Activated T-helper 1 cell treated with Interleukin-2 at 50 U/mL for 16 hours (primary cell): ENCODE results near the gene CPE.
A peak's percentile ranks its signal among the peaks of the same experiment; 100 is the strongest.
"Not testable (repeated sequence)": the region's sequence is repeated elsewhere in the genome, so short reads cannot be mapped to it uniquely, and the experiment has no call there.

Experiments used
- DNase-seq: peaks from one replicate; pipeline ENCODE4 v3.0.0-alpha.2; 2020; ENCODE audit warnings: low read depth

The CPE gene

DNA sequence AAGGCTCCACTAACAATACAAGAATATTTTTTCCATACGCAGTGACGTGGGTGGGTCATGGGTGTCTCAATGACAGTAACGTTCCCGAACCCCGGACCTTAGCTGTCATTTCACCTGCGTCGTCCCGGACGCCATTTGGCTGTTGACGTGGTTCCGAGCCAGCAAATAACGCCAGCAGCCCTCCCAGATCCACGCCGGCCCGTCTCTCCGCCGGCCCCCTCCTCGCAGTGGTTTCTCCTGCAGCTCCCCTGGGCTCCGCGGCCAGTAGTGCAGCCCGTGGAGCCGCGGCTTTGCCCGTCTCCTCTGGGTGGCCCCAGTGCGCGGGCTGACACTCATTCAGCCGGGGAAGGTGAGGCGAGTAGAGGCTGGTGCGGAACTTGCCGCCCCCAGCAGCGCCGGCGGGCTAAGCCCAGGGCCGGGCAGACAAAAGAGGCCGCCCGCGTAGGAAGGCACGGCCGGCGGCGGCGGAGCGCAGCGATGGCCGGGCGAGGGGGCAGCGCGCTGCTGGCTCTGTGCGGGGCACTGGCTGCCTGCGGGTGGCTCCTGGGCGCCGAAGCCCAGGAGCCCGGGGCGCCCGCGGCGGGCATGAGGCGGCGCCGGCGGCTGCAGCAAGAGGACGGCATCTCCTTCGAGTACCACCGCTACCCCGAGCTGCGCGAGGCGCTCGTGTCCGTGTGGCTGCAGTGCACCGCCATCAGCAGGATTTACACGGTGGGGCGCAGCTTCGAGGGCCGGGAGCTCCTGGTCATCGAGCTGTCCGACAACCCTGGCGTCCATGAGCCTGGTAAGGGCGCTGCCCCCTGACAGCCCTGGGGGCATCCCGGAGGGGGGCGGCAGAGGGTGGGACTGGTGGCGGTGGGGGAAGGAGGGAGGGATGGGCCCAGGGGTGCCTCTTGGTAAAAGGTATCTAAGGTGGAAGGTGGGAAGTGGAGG is at the start of gene CPE:
Gene CPE (plus strand): TSS at position 264 of the 933 bp plus-strand sequence. CDS start 214 bp downstream, at position 478.
- peak; percentile 22 for DNase-seq

DNA sequence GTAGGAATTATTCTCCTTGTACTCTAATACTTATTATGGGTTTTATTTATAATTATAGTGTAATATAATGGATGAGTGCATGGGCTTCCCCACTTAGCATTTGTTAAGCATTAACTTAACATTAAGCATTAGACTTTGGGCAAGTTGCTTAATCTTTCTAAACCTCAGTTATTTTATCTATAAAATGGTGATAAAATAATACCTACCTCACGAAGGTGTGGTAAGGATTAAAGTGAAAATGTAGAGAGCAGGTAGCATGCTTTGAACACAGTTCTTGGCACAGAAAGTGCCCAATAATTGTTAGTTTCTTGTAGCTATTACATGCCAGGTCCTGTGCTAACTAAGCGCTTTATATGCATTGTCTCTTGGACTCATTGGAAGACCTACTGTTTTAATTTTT is 48.7 kb upstream of the CPE start:
- no peak for DNase-seq

DNA sequence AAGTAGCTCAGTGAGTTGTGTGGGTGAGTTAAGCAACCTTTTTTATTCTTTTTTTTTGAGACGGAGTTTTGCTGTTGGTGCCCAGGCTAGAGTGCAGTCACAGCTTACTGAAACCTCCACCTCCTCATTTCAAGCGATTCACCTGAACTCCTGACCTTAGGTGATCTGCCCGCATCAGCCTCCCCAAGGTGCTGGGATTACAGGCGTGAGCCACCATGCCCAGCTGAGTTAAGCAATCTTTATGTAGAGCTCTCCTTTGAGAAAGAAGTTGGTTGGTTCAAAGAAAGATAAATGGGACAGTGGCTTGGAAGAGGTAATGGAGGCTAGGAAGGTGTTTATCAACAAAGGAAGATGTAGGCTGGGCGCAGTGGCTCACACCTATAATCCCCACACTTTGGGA is 48.1 kb upstream of the CPE start:
- DNase-seq, result no peak

DNA sequence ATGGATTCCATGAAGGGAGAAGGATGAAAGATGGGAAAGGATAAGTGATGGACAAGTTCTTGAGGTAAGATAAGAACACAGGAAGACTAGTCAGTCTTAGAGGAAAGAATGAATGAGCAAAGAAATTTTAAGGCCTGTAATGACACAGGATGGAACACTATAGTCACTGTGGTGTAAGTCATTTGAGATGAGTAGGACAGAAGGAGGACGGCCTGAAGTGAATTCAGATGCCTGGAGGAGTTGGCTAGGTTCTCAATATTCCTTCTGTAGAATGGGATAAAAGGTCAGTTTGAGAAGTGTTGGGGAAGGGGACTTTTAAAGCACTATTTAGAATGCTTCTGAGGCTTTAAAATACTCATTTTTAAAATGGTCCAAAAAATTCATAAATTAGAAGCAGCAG is 47.4 kb upstream of the CPE start:
- no peak for DNase-seq

- no peak for DNase-seq
Observed at GRCh38 chr4:165331823-165332222, 47.0 kb upstream of the CPE start.

DNA sequence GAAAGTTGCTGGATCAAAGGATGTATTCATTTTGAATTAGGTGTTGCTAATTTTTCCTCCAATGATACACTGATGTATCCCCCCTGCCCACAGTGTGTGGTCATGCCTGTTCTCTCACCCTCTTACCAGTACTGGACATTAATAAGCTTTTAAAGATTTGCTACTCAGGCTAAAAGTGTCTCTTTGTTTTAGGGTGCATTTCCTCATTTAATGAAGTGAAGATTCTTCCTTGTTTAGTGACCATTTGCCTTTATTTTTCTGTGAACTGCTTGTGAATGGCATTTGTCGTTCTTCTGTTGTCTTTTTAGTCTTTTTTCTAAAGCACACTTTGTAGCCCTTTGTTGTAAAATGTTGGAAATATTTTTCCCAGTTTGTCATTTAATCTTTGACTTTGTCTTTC is 46.3 kb upstream of the CPE start:
- DNase-seq, result no peak

DNA sequence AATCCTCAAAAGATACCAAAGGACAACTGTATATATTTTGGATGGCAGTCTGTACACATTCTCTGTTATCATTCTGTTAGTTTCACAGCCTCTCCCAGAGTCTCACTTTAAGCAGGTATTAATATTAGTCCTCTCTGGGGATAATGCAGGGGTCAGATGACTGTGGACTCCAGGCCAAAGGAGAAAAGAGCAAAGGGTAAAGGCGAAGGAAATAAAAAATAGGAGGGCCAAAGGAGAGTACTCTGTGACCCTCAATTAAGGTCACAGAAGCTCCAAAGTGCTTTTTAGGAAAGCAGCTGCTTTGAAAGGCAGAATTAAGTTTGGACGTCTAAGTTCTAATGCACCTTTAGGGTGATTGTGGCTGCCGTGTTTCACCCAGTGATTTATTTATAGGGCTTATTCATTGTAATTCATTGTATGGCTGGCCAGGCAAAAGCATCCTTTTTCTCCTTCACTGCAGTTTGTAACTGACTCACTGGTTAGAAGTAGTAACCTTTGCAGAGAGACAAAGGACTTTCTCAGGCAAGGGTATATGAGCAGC is 43.6 kb upstream of the CPE start:
- no peak for DNase-seq

- no peak for DNase-seq
Observed at GRCh38 chr4:165336743-165337142, 42.1 kb upstream of the CPE start.

DNA sequence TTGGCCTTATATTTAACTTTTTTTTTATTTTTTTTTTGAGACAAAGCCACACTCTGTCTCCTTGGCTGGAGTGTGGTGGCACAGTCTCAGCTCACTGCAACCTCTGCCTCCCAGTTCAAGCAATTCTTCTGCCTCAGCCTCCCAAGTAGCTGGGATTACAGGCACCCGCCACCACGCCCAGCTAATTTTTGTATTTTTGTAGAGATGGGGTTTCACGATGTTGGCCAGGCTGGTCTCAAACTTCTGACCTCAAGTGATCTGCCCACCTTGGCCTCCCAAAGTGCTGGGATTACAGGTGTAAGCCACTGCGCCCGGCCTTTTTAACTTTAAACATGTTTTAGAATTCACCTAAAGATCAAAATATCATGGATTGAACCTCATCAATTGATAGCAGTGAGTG is 36.5 kb upstream of the CPE start:
- DNase-seq, result not testable (repeated sequence)

GRCh38 chr4:165343353-165344191 is 35.2 kb upstream of the CPE start:
- DNase-seq, result no peak

DNA sequence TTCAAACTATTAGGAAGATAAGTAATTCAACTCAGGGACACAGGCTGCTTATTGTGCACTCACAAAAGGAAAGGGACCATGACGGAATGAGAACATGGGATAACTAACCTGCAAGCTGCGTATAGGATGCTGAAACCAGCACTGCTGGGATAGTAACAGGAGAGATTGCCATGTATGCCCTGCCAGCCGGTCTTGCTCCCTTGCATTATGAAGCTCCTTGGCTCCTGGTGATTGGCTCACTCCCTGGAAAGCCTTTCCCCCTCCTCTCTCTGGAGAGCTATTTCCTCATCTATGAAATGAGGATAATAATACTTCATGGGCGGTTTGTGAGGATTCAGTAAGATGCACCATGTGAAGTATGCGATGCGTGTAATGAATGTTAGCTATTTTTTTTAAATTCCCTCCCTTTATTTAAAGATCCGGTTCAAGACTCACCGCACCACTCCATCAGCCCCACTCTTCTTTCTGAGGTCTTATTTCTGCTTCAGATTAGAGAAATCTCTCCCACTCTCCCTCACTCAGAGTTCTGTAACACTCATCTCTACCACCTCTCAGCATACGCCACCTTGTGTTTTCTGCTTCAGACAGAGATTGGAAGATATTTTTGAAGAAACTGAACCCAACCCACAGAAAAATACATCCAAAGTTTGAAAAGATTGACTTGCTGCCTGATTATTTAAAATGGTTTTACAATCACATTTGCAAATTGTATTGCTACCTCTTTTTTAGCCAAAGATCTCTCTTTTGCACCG is 33.0 kb upstream of the CPE start:
- no peak for DNase-seq

- no peak for DNase-seq
Observed at GRCh38 chr4:165347647-165348569, 30.9 kb upstream of the CPE start.

DNA sequence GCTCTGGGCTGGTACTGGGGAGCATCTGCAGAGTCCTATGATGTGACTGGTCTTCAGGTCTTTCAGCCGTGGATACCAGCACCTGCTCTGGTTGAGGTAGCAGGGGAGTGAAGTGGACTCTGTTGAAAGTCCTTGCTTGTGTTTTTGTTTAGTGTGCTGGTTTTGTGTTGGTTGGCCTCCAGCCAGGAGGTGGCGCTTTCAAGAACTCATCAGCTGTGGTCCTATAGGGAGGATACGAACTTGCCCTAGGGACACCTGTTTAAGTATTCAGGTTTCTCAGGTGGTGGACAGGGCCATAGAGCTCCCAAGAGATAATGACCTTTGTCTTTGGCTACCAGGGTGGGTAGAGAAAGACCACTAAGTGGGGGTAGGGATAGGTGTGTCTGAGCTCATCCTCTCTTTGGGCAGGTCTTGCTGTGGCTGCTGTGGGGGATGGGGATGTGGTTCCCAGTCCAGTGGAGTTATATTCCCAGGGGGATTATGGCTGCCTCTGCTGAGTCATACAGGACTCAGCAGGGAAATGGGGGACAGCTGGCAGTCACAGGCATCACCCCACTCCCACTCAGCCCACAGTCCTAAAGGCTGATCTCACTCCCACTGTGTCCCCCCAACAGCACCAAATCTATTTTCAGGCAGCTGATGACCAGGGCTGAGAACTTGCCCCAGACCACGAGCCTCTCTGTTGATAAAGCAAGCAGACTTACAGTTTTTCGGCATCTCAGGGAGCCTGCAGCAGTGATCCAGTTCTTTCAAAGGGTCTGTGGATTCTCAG is 27.3 kb upstream of the CPE start:
- DNase-seq, result no peak

DNA sequence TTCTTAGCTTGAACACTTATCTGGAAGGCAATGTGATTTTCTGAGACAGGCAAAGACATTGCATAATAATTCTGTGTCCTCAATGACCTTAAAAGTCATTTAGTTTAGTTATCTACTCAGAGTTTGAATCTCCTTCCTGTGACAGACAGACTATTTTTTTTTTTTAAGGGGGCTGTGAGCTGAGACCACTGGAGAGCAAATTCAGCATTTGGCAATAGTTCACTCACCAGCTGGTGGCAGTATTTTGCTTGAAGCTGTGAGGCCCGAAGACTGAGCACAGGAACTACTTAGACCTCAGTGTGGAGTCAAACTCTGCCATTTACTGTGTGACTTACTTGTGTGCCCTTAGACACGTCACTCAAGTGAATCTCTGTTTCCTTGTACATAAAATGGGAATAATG is 22.9 kb upstream of the CPE start:
- DNase-seq, result no peak

- DNase-seq, result no peak
Observed at GRCh38 chr4:165359506-165359905, 19.3 kb upstream of the CPE start.

DNA sequence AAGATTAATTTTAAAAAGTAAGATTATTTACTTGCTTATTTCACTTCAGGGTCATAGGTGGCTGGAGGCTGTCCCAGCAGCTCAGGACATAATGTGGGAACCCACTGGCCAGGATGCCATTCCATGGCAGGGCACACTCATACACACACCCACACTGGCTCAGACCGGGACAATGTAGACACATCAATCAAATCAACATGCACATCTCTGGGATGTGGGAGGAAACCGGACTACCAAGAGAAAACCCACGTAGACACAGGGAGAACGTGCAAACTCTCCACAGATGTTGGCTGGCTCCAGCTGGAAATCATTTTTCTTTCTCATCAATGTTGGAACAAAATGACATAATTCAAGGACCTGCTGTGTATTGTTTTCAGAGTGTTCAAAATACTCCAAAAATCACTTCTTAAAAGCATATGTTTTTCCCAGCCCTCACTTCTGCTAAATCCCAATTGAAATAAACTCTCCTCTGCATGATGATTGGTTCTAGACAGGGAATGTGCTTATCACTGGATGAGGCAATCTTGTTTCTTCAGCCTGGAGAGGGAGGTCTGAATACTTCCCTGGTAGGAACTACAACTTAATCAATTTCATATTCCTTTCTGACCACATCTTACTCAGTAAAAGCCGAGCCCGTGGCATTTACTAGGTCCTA is 18.6 kb upstream of the CPE start:
- no peak for DNase-seq

DNA sequence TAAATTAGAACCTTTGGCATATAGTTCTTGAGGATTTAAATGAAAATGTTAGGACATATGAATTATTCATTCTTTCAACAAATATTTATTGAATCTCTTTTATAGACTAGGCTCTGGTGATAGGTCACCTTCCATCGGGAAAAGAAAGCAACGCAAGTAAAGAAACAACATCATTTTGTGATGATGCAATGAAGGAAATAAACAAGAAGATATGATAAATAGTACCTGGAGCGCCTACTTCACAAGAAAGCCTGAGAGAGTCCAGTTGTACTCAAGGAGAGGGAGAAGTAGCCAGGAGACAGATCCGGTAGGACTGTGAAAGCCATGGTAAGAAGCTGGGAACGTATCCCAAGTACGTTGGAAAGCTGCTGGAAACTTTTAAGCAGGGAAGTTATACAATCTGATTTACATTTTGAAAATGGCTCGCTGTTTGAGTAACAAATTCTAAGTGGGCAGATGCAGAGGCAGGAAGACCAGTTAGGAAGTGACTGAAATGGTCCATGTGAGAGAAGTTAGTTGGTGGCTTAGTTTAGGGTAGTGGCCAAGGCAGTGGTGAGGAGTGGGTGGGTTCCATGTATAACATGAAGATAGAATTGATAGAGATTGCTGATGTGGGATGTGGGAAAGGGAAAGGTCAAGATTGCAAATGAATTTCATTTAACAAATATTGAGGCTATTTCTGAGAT is 17.7 kb upstream of the CPE start:
- DNase-seq, result no peak

- DNase-seq, result no peak
Observed at GRCh38 chr4:165361810-165362209, 17.0 kb upstream of the CPE start.

- DNase-seq, result no peak
Observed at GRCh38 chr4:165364452-165365080, 14.2 kb upstream of the CPE start.
